Adrenal gland (tissue), 12 donors: ENCODE data around the gene PDLIM4. TPM values are rescaled to one million over a fixed set of nuclear protein-coding genes. Genes with fewer than 3 reads are reported as not detected.

Experiments
- DNase-seq, 7 donors: peaks; one replicate each; pipeline ENCODE4 v3.0.0-alpha.2; 2019 to 2020
- H3K27ac ChIP-seq, 5 donors: fragments of 200-600 bp; sonication (generic) in 4 of 5; 1 replicate in 3 of 5; 2 replicates in 2 of 5; pipeline versions ENCODE4 v1.5.1 to v1.8.0; 2016 to 2020; ENCODE audit warnings: mild to moderate bottlenecking in 1 of 5
- H3K27me3 ChIP-seq: fragments of 200-600 bp; 2 replicates; pipeline ENCODE4 v1.8.0; 2021
- H3K36me3 ChIP-seq, 2 donors: fragments of 200-600 bp; replicated peaks in 1 of 2; 1 replicate in 1 of 2; 2 replicates in 1 of 2; pipeline versions ENCODE4 v1.5.1 to v1.8.0; 2018 to 2022
- H3K4me1 ChIP-seq, 2 donors: fragments of 200-600 bp; replicated peaks in 1 of 2; 1 replicate in 1 of 2; 2 replicates in 1 of 2; pipeline versions ENCODE4 v1.5.1 to v1.8.0; 2018 to 2021
- H3K4me3 ChIP-seq, 4 donors: fragments of 200-600 bp; sonication (generic) in 3 of 4; one replicate each; pipeline ENCODE4 v1.5.1; 2016 to 2018
- H3K9me3 ChIP-seq, 3 donors: fragments of 200-600 bp; sonication (generic) in 1 of 3; replicated peaks in 1 of 3; 1 replicate in 2 of 3; 2 replicates in 1 of 3; pipeline versions ENCODE4 v1.5.1 to v1.8.0; 2016 to 2021
- POLR2A ChIP-seq, 2 donors: fragments of 450-650 bp; IDR thresholded peaks; one replicate each; pipeline ENCODE4 v1.6.1; 2017; ENCODE audit warnings: antibody characterized with exemption in 2 of 2, mild to moderate bottlenecking in 2 of 2, moderate library complexity in 1 of 2
- whole genome bisulfite sequencing, 4 donors: extraction: QIAGEN DNeasy Blood & Tissue Kit in 2 of 4; methylation state at CpG; one replicate each; pipeline versions ENCODE4 v1.1.5 to v1.1.7; 2013 to 2017; 5-methylcytosine and 5-hydroxymethylcytosine counted together
- intact Hi-C, 2 donors: fragments of 100-400 bp; cut with DNase I; formaldehyde crosslinking; loops; one replicate each; pipeline versions ENCODE4 v1.14.1 to v1.15.0; 2022 to 2023
- polyA plus RNA-seq, 3 donors: library from polyadenylated mRNA; stranded (reverse); fragments of 200-250 nt in 2 of 3; fragments of 350-450 nt in 1 of 3; fragmentation: Illumina TruSeq in 1 of 3; extraction: RNeasy Lipid Tissue Mini Kit (QIAGEN cat#74804) in 1 of 3; gene quantifications; one replicate each; pipeline ENCODE4 v1.2.3, GENCODE V29; 2013 to 2014
- total RNA-seq, 9 donors: library from RNA; depleted of rRNA in 4 of 9; stranded (reverse); fragments of >200 nt in 4 of 9; fragments of 120-200 nt in 1 of 9; fragmentation: NEBNext Ultra II Directional in 1 of 9; extraction: Animal tissue kit (Norgen Biotek cat#: 25700) in 1 of 9; gene quantifications; one replicate each; pipeline versions ENCODE4 v1.1.0 to v1.2.4, GENCODE V29; 2013 to 2023
- TF ChIP-seq, protein P1 (sequence below), 6 experiments: fragments of 450-650 bp in 4 of 6; fragments of 200-600 bp in 2 of 6; sonication (generic) in 1 of 6; IDR thresholded peaks; 1 replicate in 5 of 6; 2 replicates in 1 of 6; pipeline versions ENCODE4 v1.5.1 to v1.8.0; 2016 to 2021; ENCODE audit warnings: antibody characterized with exemption in 6 of 6, mild to moderate bottlenecking in 2 of 6, moderate library complexity in 1 of 6
- donor health status: healthy with polysubstance abuse.
- donor health status: Bipolar disorder and iron deficiency.
- donor health status: DM: yes; HTN: yes; CAD: no.
- donor health status: DM: no; HTN: no; CAD: no.
- donor health status: DM: no; HTN: no; CAD: no.
- donor health status: DM: yes; HTN: yes; CAD: no.

PDLIM4 gene
- total and polyA plus RNA-seq, 12 donors: 0.87 to 20.2 (median 4.3) TPM

DNA sequence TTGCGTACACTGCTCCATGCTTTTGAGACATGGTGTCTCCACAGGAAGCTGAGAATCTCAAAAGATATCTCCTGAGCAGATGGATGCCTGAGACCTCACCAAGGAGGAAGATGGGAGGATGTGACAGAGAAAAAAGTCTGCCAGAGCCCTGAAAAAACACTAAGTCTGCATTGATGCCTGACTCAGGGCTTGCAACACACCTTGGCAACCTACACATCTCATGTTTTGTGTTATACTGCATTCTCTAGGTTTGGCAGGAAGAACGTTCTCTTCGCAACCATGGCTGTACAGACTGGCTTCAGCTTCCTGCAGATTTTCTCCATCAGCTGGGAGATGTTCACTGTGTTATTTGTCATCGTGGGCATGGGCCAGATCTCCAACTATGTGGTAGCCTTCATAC, 55.9 kb downstream of the PDLIM4 start:
- Histone ChIP-seq H3K4me3 (no peak overlapping the region), H3K36me3 (no peaks in the 10 kb centered on the region), H3K4me1 (peaks cover 0 to 4% of the 10 kb centered on the region in 2 donors), H3K27ac (no peak overlapping the region), H3K27me3 (no peaks in the 10 kb centered on the region), H3K9me3 (no peaks in the 10 kb centered on the region)
- peak in 1 of 7 donors; percentile 2 for DNase-seq
- intact Hi-C loops: no loop called here
- 80 to 100% (median 95%) methylated on average over 4 of the region's 4 CpGs for WGBS, 4 donors
- TF ChIP-seq, protein P1, sequence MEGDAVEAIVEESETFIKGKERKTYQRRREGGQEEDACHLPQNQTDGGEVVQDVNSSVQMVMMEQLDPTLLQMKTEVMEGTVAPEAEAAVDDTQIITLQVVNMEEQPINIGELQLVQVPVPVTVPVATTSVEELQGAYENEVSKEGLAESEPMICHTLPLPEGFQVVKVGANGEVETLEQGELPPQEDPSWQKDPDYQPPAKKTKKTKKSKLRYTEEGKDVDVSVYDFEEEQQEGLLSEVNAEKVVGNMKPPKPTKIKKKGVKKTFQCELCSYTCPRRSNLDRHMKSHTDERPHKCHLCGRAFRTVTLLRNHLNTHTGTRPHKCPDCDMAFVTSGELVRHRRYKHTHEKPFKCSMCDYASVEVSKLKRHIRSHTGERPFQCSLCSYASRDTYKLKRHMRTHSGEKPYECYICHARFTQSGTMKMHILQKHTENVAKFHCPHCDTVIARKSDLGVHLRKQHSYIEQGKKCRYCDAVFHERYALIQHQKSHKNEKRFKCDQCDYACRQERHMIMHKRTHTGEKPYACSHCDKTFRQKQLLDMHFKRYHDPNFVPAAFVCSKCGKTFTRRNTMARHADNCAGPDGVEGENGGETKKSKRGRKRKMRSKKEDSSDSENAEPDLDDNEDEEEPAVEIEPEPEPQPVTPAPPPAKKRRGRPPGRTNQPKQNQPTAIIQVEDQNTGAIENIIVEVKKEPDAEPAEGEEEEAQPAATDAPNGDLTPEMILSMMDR (IDR thresholded peaks at IDR 0.05): no peak
- TF ChIP-seq POLR2A (IDR thresholded peaks at IDR 0.05): no peak

GRCh38 chr5:132313961-132314432, 56.5 kb downstream of the PDLIM4 start:
- 86 to 100% (median 95%) methylated on average over 2 of the region's 2 CpGs for WGBS, 4 donors
- H3K4me3 ChIP-seq: no peak overlapping the region

GRCh38 chr5:132315529-132316067, 58.1 kb downstream of the PDLIM4 start:
- no peak for DNase-seq
- H3K4me3 ChIP-seq: no peak overlapping the region

More at GRCh38 chr5:132313961-132314432, 56.5 kb downstream of the PDLIM4 start:
- Histone ChIP-seq H3K36me3 (no peaks in the 10 kb centered on the region), H3K4me1 (peaks cover 0 to 4% of the 10 kb centered on the region in 2 donors), H3K27me3 (no peaks in the 10 kb centered on the region), H3K27ac (no peak overlapping the region), H3K9me3 (no peaks in the 10 kb centered on the region)
- no peak for DNase-seq
- TF ChIP-seq, protein P1 (IDR thresholded peaks at IDR 0.05): no peak
- no peak for TF ChIP-seq POLR2A (IDR thresholded peaks at IDR 0.05)
- intact Hi-C loops: no loop called here

GRCh38 chr5:132319975-132320374, 62.5 kb downstream of the PDLIM4 start:
- intact Hi-C loops: no loop called here
- TF ChIP-seq, protein P1 (IDR thresholded peaks at IDR 0.05): no peak
- TF ChIP-seq POLR2A (IDR thresholded peaks at IDR 0.05): no peak
- no peak overlapping the region for H3K27ac ChIP-seq

More at GRCh38 chr5:132315529-132316067, 58.1 kb downstream of the PDLIM4 start:
- H3K4me1 ChIP-seq: no peaks in the 10 kb centered on the region
- H3K27me3 ChIP-seq: no peaks in the 10 kb centered on the region
- TF ChIP-seq POLR2A (IDR thresholded peaks at IDR 0.05): no peak
- TF ChIP-seq, protein P1 (IDR thresholded peaks at IDR 0.05): no peak
- no peaks in the 10 kb centered on the region for H3K36me3 ChIP-seq
- H3K9me3 ChIP-seq: no peaks in the 10 kb centered on the region
- intact Hi-C loops: no loop called here
- 67 to 92% (median 91%) methylated on average over 4 to 5 of the region's 5 CpGs for WGBS, 4 donors
- no peak overlapping the region for H3K27ac ChIP-seq

More at GRCh38 chr5:132319975-132320374, 62.5 kb downstream of the PDLIM4 start:
- H3K36me3 ChIP-seq: no peaks in the 10 kb centered on the region
- H3K9me3 ChIP-seq: no peaks in the 10 kb centered on the region
- H3K4me3 ChIP-seq: no peak overlapping the region
- 89 to 100% (median 94%) methylated on average over 1 of the region's 1 CpG for WGBS, 4 donors
- no peak for DNase-seq
- no peaks in the 10 kb centered on the region for H3K27me3 ChIP-seq
- no peaks in the 10 kb centered on the region for H3K4me1 ChIP-seq
